ENCODE measurements around the gene BEST2.
"Not testable (repeated sequence)": the region's sequence is repeated elsewhere in the genome, so short reads cannot be mapped to it uniquely, and the experiment has no call there.

The BEST2 gene

DNA sequence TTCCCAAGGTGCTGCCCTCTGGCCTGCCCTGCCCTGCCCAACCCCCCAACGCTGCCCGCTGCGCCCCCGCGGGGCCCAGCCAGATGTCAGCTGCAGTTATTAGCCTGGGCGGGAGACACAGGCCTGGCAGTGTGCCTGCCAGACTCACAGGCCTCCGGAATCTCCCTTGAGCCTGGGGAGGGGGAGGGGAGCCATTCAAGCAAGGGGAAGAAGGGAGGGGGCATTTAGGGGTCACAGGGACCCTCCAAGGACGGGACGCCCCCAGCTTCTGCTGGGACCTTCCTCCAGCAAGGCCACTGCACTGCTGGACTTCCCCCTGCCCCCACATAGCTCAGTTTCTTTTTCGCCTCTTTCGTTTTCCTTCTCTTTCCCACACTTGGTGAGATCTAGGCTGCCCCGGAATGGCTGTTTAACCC is 37.1 kb downstream of the BEST2 start:
- DNase-seq: peak; percentile 81

- peak; percentile 37 for DNase-seq
These were observed 37.7 kb downstream of the BEST2 start for GRCh38 chr19:12789098-12789903.

DNA sequence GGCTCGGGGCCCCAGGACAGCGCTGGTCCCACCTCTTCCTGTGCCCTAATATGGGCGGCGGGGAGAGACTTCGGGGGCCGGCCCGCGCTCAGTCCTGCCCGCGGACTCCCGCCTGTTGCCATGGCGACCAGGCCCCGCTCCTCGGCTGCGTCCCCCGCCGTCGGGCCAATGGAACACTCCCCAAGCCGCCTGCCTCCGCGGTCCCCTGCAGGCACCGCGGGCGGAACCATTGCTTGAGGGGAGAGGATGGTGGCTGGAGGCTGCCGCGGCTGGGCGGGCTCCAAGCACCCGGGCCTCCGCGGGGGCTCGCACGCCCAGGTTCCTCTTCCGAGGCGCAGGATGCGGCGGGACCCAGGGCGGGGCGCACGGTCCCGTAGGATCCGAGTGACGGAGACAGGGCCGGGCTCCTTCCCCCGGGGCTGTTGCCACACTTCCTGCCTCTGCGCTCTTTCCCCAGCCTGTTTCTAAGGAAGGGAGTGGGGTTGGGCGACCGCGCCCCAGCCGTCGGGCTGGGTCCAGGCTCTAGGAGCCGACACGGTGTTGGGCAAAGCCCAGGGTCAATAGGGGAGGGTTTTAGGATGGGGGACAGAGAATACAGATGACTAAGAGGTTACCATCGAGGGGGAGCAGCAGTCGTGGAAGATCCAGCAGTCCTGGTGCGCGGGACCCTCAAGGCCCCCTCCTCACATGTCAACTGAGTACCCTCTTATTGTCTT is 38.5 kb downstream of the BEST2 start:
- peak; percentile 97 for DNase-seq

DNA sequence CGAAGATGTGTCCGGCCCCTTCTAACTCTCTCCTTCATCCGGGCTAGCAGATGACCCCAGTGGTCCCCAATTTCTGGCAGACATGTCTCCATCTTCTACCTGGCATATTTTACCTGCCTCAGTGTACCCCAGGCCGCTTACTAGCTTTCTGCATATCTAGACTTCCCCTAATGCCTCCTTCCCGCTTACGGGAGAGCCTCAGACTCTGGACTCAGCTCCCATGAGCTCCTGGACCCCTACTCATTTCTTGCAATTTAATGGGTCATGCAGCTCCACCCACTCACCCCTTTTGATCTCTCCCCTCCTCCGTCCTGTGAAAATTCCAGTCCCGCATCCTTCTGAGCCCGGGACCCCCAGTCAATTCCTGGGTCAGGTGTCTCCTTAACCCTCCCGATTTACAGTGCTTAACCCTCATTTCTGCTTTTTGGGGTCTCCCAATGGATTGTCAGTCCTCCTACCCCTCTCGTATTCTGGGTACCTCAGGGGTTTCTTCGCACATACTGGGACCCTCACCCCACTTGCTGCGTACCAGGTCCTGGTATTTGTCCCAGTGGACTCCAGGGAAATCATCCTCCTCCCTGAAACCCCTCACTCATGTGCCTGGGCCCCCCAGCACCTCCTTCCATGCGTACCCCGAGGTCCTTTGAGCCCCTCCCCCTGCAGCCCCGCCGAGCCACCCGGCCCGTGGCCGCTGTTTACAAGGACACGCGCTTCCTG is 39.2 kb downstream of the BEST2 start:
- no peak for DNase-seq

DNA sequence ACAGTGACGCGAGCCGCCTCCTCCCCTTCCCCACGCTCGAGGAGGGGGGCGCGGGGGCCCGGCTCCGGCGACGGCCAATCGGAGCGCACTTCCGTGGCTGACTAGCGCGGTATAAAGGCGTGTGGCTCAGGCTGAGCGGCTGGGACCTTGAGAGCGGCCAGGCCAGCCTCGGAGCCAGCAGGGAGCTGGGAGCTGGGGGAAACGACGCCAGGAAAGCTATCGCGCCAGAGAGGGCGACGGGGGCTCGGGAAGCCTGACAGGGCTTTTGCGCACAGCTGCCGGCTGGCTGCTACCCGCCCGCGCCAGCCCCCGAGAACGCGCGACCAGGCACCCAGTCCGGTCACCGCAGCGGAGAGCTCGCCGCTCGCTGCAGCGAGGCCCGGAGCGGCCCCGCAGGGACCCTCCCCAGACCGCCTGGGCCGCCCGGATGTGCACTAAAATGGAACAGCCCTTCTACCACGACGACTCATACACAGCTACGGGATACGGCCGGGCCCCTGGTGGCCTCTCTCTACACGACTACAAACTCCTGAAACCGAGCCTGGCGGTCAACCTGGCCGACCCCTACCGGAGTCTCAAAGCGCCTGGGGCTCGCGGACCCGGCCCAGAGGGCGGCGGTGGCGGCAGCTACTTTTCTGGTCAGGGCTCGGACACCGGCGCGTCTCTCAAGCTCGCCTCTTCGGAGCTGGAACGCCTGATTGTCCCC is 39.9 kb downstream of the BEST2 start, which contains the start of gene JUNB:
JUNB (plus strand) TSS at position 142 of the 706 bp plus-strand sequence; CDS start at position 428, 286 bp downstream.
- DNase-seq: peak; percentile 97

DNA sequence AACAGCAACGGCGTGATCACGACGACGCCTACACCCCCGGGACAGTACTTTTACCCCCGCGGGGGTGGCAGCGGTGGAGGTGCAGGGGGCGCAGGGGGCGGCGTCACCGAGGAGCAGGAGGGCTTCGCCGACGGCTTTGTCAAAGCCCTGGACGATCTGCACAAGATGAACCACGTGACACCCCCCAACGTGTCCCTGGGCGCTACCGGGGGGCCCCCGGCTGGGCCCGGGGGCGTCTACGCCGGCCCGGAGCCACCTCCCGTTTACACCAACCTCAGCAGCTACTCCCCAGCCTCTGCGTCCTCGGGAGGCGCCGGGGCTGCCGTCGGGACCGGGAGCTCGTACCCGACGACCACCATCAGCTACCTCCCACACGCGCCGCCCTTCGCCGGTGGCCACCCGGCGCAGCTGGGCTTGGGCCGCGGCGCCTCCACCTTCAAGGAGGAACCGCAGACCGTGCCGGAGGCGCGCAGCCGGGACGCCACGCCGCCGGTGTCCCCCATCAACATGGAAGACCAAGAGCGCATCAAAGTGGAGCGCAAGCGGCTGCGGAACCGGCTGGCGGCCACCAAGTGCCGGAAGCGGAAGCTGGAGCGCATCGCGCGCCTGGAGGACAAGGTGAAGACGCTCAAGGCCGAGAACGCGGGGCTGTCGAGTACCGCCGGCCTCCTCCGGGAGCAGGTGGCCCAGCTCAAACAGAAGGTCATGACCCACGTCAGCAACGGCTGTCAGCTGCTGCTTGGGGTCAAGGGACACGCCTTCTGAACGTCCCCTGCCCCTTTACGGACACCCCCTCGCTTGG is 40.7 kb downstream of the BEST2 start:
- DNase-seq: peak; percentile 68

DNA sequence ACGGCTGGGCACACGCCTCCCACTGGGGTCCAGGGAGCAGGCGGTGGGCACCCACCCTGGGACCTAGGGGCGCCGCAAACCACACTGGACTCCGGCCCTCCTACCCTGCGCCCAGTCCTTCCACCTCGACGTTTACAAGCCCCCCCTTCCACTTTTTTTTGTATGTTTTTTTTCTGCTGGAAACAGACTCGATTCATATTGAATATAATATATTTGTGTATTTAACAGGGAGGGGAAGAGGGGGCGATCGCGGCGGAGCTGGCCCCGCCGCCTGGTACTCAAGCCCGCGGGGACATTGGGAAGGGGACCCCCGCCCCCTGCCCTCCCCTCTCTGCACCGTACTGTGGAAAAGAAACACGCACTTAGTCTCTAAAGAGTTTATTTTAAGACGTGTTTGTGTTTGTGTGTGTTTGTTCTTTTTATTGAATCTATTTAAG is 41.3 kb downstream of the BEST2 start:
- no peak for DNase-seq

DNA sequence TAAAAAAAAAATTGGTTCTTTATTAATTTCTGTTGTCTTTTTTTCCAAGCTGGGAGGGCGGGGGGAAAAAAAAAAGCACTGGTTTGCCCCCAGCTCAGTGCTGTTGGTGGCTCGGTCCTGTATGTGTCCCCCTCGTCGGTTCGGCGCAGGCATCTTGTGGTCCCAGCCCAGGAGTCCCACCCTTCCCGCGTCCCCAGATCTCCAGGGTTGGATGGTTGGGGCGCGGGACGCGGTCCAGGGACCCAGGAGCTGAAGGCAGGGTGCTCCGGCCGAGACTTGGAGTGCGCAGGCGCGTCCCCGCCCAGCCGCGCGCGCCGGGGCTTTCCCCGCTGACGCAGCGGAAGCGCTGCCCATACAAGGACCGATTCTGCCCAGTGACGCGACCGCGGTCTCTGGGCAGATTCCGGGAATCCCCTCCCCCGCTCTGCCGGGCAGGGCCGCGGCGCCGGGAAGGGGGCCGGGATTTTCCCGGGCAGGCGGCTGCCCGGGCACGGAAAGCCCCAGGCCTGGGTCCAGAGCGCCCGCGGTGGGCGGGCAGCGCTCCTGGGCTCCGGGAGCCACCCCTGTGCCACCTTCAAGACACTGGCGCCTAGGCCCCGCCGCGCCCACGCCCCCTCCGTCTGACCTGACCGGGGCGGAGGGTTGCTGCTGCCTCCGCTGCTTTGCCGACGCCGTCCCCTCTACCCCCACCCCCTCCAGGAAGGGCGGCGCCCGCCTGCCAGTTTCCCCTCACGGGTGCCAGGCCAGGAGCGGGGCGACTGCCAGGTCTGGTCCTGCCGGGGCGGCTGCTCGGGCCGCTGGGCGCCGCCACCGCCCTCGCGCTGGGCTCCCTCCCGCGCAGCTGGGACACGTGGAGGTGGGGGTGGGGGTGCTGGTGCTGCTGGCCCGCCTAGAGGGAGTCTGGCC is 42.0 kb downstream of the BEST2 start:
- peak; percentile 94 for DNase-seq

GRCh38 chr19:12794196-12794941 is 42.8 kb downstream of the BEST2 start:
- DNase-seq: no peak

DNA sequence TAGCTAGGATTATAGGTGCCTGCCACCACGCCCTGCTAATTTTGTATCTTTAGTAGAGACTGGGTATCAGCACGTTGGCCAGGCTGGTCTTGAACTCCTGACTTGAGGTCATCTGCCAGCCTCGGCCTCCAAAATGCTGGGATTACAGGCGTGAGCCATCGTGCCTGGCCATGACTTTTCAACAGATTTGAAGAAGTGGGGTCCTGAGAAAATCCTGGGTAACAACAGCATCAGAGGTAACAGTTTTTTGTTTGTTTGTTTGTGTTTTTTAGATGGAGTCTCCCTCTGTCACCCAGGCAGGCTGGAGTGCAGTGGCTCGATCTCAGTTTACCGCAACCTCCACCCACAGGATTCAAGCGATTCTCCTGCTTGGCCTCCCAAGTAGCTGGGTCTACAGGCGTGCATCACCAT is 43.4 kb downstream of the BEST2 start:
- DNase-seq: no peak

- peak; percentile 77 for DNase-seq
These were observed 44.8 kb downstream of the BEST2 start for GRCh38 chr19:12796146-12797071.

DNA sequence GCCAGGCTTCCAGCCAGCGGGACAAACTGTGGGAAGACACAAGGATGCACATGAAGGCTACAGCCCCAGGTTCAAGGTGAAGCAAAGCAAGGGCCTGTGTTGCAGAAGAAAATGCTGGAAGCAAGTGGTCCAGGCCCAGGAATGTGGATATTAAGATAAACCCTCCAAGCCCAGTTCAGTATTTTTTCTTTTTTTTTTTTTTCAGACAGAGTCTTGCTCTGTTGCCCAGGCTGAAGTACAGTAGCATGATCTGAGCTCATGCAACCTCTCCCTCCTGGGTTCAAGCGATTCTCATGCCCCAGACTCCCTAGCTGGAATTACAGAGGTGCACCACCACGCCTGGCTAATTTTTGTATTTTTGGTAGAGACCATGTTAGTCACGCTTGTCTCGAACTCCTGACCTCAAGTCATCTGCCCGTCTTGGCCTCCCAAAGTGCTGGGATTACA is 45.6 kb downstream of the BEST2 start:
- no peak for DNase-seq

DNA sequence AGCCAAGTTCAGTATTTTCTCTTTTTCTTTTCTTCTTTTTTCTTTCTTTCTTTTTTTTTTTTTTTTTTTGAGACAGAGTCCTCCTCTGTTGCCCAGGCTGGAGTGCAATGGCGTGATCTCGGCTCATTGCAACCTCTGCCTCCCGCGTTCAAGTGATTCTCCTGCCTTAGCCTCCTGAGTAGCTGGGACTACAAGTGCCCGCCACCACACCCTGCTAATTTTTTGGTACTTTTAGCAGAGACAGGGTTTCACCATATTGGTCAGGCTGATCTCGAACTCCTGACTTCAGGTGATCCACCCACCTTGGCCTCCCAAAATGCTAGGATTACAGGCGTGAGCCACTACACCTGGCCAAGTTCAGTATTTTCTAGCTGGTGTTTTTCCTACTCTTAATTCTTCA is 46.0 kb downstream of the BEST2 start:
- DNase-seq: not testable (repeated sequence)

DNA sequence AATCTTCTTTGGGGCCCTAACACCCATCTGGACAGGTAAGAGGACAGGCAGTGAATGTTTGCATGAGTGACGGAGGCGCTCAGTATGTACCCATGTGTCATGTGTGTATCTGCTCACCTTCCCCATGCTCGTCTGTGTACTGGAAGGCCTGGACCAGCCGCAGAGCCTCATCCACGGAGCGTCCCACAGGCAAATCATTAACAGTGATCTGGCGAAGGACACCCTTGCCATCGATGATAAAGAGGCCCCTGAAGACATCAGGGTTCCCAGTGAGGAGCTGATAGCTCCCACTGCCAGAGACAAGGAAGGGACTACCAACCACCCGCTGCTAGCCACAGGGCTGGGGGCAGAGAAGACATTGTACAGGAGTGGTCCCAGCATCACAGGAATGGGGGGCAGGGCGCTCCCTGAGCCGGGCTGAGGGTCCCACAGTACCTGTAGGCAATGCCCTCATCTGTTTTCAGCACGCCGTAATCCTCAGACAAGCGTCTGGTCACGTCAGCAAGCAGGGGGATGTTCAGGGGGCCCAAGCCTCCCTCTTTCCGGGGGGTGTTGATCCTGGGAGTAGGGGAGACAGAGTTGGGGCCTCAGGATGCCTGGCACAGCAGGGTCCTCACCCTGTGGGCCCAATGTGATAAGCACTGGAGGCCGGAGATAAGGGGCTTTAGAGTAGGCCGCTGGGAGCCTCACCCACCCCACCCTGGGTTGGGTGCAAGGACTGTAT is 48.3 kb downstream of the BEST2 start:
- no peak for DNase-seq

GRCh38 chr19:12800466-12800770 is 48.8 kb downstream of the BEST2 start:
- no peak for DNase-seq

DNA sequence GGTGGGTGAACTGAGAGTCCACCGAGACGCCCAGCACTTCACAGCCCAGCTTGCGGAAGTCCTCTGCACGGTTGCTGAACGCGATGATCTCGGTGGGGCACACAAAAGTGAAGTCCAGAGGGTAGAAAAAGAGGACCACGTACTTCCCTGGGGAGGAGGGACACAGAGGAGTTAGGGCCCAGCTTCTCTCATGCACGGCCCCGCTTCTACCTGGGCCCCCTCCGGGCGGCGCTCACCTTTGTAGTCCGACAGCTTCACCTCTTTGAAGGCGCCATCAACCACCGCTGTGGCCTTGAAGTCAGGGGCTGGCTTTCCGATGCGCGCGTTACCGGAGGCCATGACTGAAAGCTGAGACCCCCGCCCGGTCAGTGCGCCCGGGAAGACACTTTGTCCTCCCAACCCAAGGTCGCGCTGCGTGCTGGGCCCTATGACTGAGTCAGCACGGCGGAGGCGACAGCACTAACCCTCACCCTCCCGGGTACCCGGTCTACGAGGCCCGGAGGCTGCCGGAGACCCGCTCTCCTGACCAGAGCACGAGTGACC is 49.4 kb downstream of the BEST2 start:
- DNase-seq: no peak

- peak; percentile 71 for DNase-seq
These were observed 50.1 kb downstream of the BEST2 start, which contains the start of the genes PRDX2 and THSD8 for GRCh38 chr19:12801466-12802266. TSS of gene PRDX2 (minus strand) at chr19:12801800. CDS start at chr19:12801261, 539 bp downstream. TSS of gene THSD8 (plus strand) at chr19:12802069. CDS start at chr19:12802072, 3 bp downstream.
